ENCODE measurements around the gene CXCR1. TPM values are rescaled to one million over a fixed set of nuclear protein-coding genes. Genes with fewer than 3 reads are reported as not detected.

The CXCR1 gene
- total RNA-seq: not detected in 2 replicates

GRCh38 chr2:218166791-218167190 lies at the start of gene CXCR1:
Gene CXCR1, minus strand, starts transcription at chr2:218166962. Its CDS starts 1,751 bp downstream, at chr2:218165211.

GRCh38 chr2:218125626-218126080 lies 41.1 kb downstream of the CXCR1 start, which contains the start of gene CXCR2:
Gene CXCR2, plus strand, starts transcription at chr2:218126028. Its CDS starts 8,774 bp downstream, at chr2:218134802.

Other genes with a start within 250 kb of the CXCR1 start
- gene TNS1, start 164.0 kb downstream of the CXCR1 start, total RNA-seq: 25.7 and 35.3 TPM in 2 replicates
- 0.29 TPM in 1 of 2 replicates, not detected in the other for gene RUFY4, start 97.7 kb downstream of the CXCR1 start, total RNA-seq
- not detected in 2 replicates for gene CXCR2, start 40.9 kb downstream of the CXCR1 start, total RNA-seq
- gene ARPC2, start 50.2 kb upstream of the CXCR1 start, total RNA-seq: 459 and 566 TPM in 2 replicates
- 0.10 and 0.33 TPM in 2 replicates for gene GPBAR1, start 94.1 kb upstream of the CXCR1 start, total RNA-seq
- gene AAMP, start 103.2 kb upstream of the CXCR1 start, total RNA-seq: 84.7 and 87.2 TPM in 2 replicates
- gene PNKD, start 103.6 kb upstream of the CXCR1 start, total RNA-seq: 20.6 and 21.9 TPM in 2 replicates
- 132 and 142 TPM in 2 replicates for gene TMBIM1, start 125.5 kb upstream of the CXCR1 start, total RNA-seq
- not detected in 2 replicates for gene CATIP, start 189.9 kb upstream of the CXCR1 start, total RNA-seq
- gene SLC11A1, start 215.3 kb upstream of the CXCR1 start, total RNA-seq: under 0.01 and 0.10 TPM in 2 replicates
- gene CTDSP1, start 232.9 kb upstream of the CXCR1 start, total RNA-seq: 72.3 and 81.7 TPM in 2 replicates

Measured in vein endothelial cell (primary cell).